Lower lobe of right lung (tissue), 2 donors: ENCODE data around the gene ARHGAP10. TPM values are rescaled to one million over a fixed set of nuclear protein-coding genes. Genes with fewer than 3 reads are reported as not detected.
A peak's percentile ranks its signal among the peaks of the same experiment; 100 is the strongest.

Source experiments
- ATAC-seq, 2 donors: fragments of 200-7000 bp; cut with Tn5 transposase; one replicate each; pipeline ENCODE4 v1.9.1; 2020 to 2022; ENCODE audit warnings: mild to moderate bottlenecking in 2 of 2, moderate library complexity in 2 of 2
- DNase-seq: peaks from one replicate; pipeline ENCODE4 v3.0.0-alpha.2; 2020
- H3K27ac ChIP-seq: fragments of 200-600 bp; one replicate; pipeline ENCODE4 v1.8.0; 2022
- H3K27me3 ChIP-seq: fragments of 200-600 bp; one replicate; pipeline ENCODE4 v1.8.0; 2022; ENCODE audit warnings: low read depth
- H3K36me3 ChIP-seq: fragments of 200-600 bp; one replicate; pipeline ENCODE4 v1.8.0; 2022; ENCODE audit warnings: mild to moderate bottlenecking
- H3K4me1 ChIP-seq: fragments of 200-600 bp; one replicate; pipeline ENCODE4 v1.8.0; 2022
- H3K4me3 ChIP-seq: fragments of 200-600 bp; one replicate; pipeline ENCODE4 v1.8.0; 2022; ENCODE audit warnings: mild to moderate bottlenecking
- H3K9me3 ChIP-seq: fragments of 200-600 bp; one replicate; pipeline ENCODE4 v1.8.0; 2022
- intact Hi-C: fragments of 100-400 bp; cut with DNase I; formaldehyde crosslinking; loops from one replicate; pipeline ENCODE4 v1.11.0; 2022
- total RNA-seq: library from RNA; stranded (reverse); fragmentation: NEBNext Ultra II Directional; extraction: Animal tissue kit (Norgen Biotek cat#: 25700); gene quantifications from one replicate; pipeline ENCODE4 v1.2.1, GENCODE V29; 2021
- TF ChIP-seq, protein P1 (sequence below): fragments of 200-600 bp; IDR thresholded peaks from one replicate; pipeline ENCODE4 v1.8.0; 2022; ENCODE audit warnings: antibody characterized with exemption, mild to moderate bottlenecking
- donor health status: DM: no; HTN: yes; CAD: no; lungs with severe emphysema.

ARHGAP10 gene
- total RNA-seq, 1 donor from 2014 or later, result 26.4 TPM

DNA sequence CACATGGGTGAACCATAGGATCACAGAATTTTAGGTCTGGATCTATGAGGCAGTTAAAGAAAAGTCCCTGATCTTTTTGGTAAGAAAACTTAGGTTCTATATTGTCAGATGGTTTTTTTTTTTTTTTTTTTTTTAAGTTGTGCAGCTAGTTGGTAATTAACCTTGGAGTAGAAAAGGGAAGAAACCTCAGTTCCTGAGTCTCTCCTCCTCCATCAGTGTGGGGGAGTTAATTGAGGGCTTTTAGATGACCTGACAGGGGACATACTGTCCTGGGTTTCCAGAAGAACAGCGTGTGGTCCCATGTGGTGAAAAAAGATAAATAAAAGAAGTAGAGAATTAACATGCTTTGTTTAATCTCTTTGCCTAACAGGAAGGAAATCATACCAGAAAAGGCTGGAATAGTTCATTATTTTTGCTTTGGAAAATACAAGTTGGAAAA is 123.7 kb downstream of the ARHGAP10 start:
- Histone ChIP-seq H3K36me3 (no peaks in the 10 kb centered on the region), H3K4me1 (peaks cover 10% of the 10 kb centered on the region), H3K4me3 (no peak overlapping the region), H3K9me3 (no peaks in the 10 kb centered on the region), H3K27me3 (no peaks in the 10 kb centered on the region), H3K27ac (peak overlapping the region; percentile 39)
- DNase-seq (no peak), ATAC-seq (peak in 1 of 2 donors; percentile 56)
- intact Hi-C loops, result no loop called here
- TF ChIP-seq, protein P1, sequence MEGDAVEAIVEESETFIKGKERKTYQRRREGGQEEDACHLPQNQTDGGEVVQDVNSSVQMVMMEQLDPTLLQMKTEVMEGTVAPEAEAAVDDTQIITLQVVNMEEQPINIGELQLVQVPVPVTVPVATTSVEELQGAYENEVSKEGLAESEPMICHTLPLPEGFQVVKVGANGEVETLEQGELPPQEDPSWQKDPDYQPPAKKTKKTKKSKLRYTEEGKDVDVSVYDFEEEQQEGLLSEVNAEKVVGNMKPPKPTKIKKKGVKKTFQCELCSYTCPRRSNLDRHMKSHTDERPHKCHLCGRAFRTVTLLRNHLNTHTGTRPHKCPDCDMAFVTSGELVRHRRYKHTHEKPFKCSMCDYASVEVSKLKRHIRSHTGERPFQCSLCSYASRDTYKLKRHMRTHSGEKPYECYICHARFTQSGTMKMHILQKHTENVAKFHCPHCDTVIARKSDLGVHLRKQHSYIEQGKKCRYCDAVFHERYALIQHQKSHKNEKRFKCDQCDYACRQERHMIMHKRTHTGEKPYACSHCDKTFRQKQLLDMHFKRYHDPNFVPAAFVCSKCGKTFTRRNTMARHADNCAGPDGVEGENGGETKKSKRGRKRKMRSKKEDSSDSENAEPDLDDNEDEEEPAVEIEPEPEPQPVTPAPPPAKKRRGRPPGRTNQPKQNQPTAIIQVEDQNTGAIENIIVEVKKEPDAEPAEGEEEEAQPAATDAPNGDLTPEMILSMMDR, result no peak

DNA sequence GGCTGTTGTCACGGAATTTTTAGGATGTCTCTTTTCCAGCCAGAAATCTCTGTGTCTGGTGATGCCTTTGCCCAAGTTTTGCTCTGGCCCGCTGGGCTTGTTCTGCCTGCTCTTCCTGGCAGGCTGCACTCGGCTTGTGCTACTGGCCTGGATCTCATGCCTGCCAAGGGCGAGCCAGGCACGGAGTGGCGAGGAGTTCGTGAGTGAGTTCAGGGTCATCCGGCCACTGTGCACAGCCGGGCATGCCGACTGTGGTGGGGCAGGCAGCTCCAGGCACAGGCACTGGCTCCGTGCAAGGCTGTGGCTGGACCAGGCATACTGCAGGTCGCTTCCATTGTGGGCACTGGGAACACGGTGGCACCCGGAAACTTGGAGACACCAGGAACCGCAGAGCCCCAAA is 129.1 kb downstream of the ARHGAP10 start:
- ATAC-seq, result peak in 1 of 2 donors; percentile 22
- no peaks in the 10 kb centered on the region for H3K27me3 ChIP-seq
- no peak for DNase-seq
- TF ChIP-seq, protein P1, result no peak
- intact Hi-C loops, result no loop called here
- peaks cover 3% of the 10 kb centered on the region for H3K4me1 ChIP-seq
- H3K4me3 ChIP-seq, result no peak overlapping the region
- no peaks in the 10 kb centered on the region for H3K36me3 ChIP-seq
- no peaks in the 10 kb centered on the region for H3K9me3 ChIP-seq
- no peak overlapping the region for H3K27ac ChIP-seq

DNA sequence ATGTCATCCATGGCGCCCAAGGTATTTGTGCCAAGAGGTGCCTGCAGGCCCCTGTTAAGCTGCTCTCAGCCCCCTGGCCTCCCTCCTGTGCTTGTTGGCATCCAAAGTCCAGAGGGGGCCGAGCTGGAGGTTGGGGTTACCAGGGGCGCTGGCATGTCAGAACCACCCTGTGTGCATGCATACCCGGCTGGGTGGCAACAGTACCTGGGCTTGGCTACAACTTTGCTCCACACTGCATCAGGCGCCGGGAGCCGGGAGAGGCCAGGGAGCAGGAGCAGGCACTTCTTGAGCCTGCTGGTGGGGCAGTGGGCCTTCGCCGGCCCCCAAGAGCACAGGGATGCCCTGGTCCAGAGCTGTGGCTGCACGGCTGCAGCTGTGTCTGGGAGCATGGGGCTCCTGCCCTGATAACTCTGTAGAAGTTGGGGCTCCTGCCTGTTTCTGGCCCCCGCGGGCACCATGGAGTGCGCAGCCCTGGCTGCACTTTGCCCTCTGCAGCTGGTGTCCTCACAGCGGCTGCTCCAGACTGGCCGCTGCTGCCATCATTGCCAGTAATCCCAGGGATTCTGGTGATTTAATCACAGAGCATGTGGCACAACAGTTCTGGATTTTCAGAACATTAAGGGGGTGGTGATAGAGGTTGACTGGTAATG is 130.3 kb downstream of the ARHGAP10 start:
- DNase-seq, result no peak
- H3K4me1 ChIP-seq, result no peaks in the 10 kb centered on the region
- peak in 1 of 2 donors; percentile 6 for ATAC-seq
- intact Hi-C loops, result no loop called here
- no peak overlapping the region for H3K27ac ChIP-seq
- H3K4me3 ChIP-seq, result no peak overlapping the region
- no peaks in the 10 kb centered on the region for H3K27me3 ChIP-seq
- no peaks in the 10 kb centered on the region for H3K9me3 ChIP-seq
- no peaks in the 10 kb centered on the region for H3K36me3 ChIP-seq
- TF ChIP-seq, protein P1, result no peak

DNA sequence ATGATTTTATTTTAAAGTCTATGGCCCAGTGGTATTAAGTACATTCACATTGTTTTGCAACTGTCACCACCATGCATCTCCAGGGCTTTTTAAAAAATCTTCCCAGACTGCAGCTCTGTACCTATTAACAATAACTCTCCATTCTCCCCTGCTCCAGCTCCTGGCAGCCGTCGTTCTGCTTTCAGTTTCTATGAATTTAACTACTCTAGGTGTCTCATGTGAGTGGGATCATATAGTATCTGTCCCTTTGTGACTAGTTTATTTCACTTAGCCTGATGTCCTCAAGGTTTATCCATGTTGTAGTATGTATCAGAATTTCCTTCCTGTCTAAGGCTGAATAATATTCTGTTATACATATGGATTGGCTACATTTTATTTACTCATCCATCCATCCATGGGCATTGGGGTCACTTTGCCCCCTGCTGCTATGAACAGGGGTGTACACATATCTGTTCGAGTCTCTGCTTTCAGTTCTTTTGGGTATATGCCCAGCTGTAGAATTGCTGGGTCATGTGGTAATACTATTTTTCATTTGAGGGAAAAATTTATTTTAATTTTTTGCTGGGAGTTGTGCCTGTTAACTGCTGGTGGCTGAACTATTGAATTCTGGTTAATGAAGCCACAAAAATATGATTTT is 131.3 kb downstream of the ARHGAP10 start:
- intact Hi-C loops, result no loop called here
- Histone ChIP-seq H3K36me3 (no peaks in the 10 kb centered on the region), H3K4me1 (no peaks in the 10 kb centered on the region), H3K27ac (no peak overlapping the region), H3K27me3 (no peaks in the 10 kb centered on the region), H3K9me3 (no peaks in the 10 kb centered on the region), H3K4me3 (no peak overlapping the region)
- TF ChIP-seq, protein P1, result no peak
- ATAC-seq (no peak), DNase-seq (no peak)

DNA sequence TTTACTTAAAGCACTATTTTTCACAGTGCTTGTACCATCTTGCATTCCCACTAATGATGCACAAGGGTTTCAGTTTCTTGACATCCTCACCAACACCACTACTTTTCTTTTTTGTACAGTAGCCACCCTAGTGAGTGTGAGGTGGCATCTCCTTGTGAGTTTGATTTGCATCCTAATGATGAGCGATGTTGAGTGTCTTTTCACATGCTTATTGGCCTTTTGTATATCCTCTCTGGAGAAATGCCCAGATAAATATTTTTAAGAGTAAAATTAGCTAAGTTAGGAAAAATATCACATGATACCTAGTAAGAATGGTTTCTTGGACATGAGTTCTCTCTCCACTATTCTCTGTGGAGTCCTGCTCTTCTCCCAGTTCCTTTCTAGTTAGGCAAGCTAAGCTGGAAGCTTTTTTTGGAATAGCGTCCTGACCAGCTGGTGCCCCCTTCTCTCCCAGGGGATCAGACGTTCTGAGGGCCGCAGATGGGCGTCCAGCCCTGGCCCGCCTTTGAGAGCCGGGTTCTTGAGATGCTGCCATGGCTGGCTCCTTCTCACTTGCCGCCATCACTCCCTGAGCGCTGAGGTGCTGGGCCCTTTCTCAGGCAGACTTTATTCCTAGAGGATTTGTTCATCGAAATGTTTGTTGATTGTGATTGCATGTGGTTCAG is 132.1 kb downstream of the ARHGAP10 start:
- TF ChIP-seq, protein P1, result no peak
- DNase-seq (no peak), ATAC-seq (no peak)
- H3K4me3 ChIP-seq, result no peak overlapping the region
- H3K9me3 ChIP-seq, result no peaks in the 10 kb centered on the region
- no peak overlapping the region for H3K27ac ChIP-seq
- intact Hi-C loops, result no loop called here
- no peaks in the 10 kb centered on the region for H3K27me3 ChIP-seq
- H3K36me3 ChIP-seq, result peaks cover 3% of the 10 kb centered on the region
- no peaks in the 10 kb centered on the region for H3K4me1 ChIP-seq
